K562 (cell line): ENCODE data around the gene TMCC2. TPM values are rescaled to one million over a fixed set of nuclear protein-coding genes. Genes with fewer than 3 reads are reported as not detected.

Source experiments
- BACH1 ChIP-seq: fragments of 200-800 bp; sonication (Bioruptor generic); IDR thresholded peaks from 2 replicates; pipeline ENCODE4 v1.6.1; 2016; ENCODE audit warnings: missing genetic modification characterization, missing compliant biosample characterization
- BDP1 ChIP-seq: IDR thresholded peaks from 3 replicates; pipeline ENCODE4 v1.6.1; 2011; ENCODE audit not compliant: insufficient read length, insufficient read depth
- C11orf30 ChIP-seq: fragments of 450-650 bp; IDR thresholded peaks from 2 replicates; pipeline ENCODE4 v1.6.1; 2016; ENCODE audit warnings: low read depth, mild to moderate bottlenecking
- CXXC5 ChIP-seq: fragments of 250-450 bp; sonication (Bioruptor Pico); IDR thresholded peaks from 2 replicates; pipeline ENCODE4 v1.8.0; 2022; ENCODE audit warnings: inconsistent platforms, mild to moderate bottlenecking, moderate library complexity
- FOXM1 ChIP-seq, 2 experiments: fragments of 450-650 bp in 1 of 2; sonication (generic) in 1 of 2; formaldehyde crosslinking in 1 of 2; IDR thresholded peaks; 2 replicates each; pipeline versions ENCODE4 v1.6.1 to v1.9.0; 2017 to 2022; ENCODE audit warnings: low read depth in 2 of 2, mild to moderate bottlenecking in 2 of 2, missing genetic modification reagents in 1 of 2, moderate library complexity in 1 of 2
- GABPB1 ChIP-seq: sonication (generic); formaldehyde crosslinking; IDR thresholded peaks from 2 replicates; pipeline ENCODE4 v1.8.0; 2022; ENCODE audit warnings: mild to moderate bottlenecking, missing genetic modification reagents
- GATA2 ChIP-seq: sonication (generic); formaldehyde crosslinking; IDR thresholded peaks from 2 replicates; pipeline ENCODE4 v1.4.0; 2020; ENCODE audit warnings: mild to moderate bottlenecking, missing genetic modification reagents
- HDAC2 ChIP-seq: fragments of 450-650 bp; IDR thresholded peaks from 2 replicates; pipeline ENCODE4 v1.6.1; 2016; ENCODE audit warnings: mild to moderate bottlenecking
- HMG20A ChIP-seq: fragments of 450-650 bp; formaldehyde crosslinking; conservative IDR thresholded peaks from 2 replicates; pipeline ENCODE4 v1.4.0; 2020; ENCODE audit warnings: mild to moderate bottlenecking, mixed read lengths
- HNRNPL ChIP-seq: fragments of 200-400 bp; formaldehyde crosslinking; IDR thresholded peaks from 2 replicates; pipeline ENCODE4 v1.6.1; 2017; ENCODE audit warnings: low read depth, mild to moderate bottlenecking, low read length
- HNRNPUL1 ChIP-seq: fragments of 200-400 bp; formaldehyde crosslinking; IDR thresholded peaks from 2 replicates; pipeline ENCODE4 v1.6.1; 2017; ENCODE audit warnings: low read length
- JUND ChIP-seq, 2 experiments: IDR thresholded peaks; 2 replicates in 1 of 2; 3 replicates in 1 of 2; pipeline ENCODE4 v1.6.1; 2011; ENCODE audit warnings: borderline replicate concordance in 2 of 2, low read depth in 2 of 2, low read length in 2 of 2, improper control_type of control experiment in 1 of 2, missing biosample characterization in 1 of 2, missing genetic modification characterization in 1 of 2, missing genetic modification reagents in 1 of 2
- MBD2 ChIP-seq: sonication (generic); IDR thresholded peaks from 2 replicates; pipeline ENCODE4 v1.6.1; 2016; ENCODE audit warnings: low read depth, borderline replicate concordance
- MTA1 ChIP-seq: fragments of 450-650 bp; IDR thresholded peaks from 2 replicates; pipeline ENCODE4 v1.6.1; 2017; ENCODE audit warnings: borderline replicate concordance
- NFE2 ChIP-seq: IDR thresholded peaks from 2 replicates; pipeline ENCODE4 v1.6.1; 2014; ENCODE audit warnings: antibody characterized with exemption, low read depth
- NFRKB ChIP-seq: fragments of 450-650 bp; IDR thresholded peaks from 2 replicates; pipeline ENCODE4 v1.6.1; 2016; ENCODE audit warnings: low read depth
- NR1H2 ChIP-seq: sonication (generic); formaldehyde crosslinking; IDR thresholded peaks from 2 replicates; pipeline ENCODE4 v1.4.0; 2020; ENCODE audit warnings: mild to moderate bottlenecking, missing genetic modification reagents
- NR2F6 ChIP-seq: fragments of 450-650 bp; formaldehyde crosslinking; IDR thresholded peaks from 2 replicates; pipeline ENCODE4 v1.4.0; 2020; ENCODE audit warnings: mild to moderate bottlenecking
- RBFOX2 ChIP-seq: fragments of 200-400 bp; formaldehyde crosslinking; IDR thresholded peaks from 2 replicates; pipeline ENCODE4 v1.6.1; 2017; ENCODE audit warnings: low read depth, mild to moderate bottlenecking, low read length, moderate library complexity
- RBM34 ChIP-seq: fragments of 200-400 bp; formaldehyde crosslinking; IDR thresholded peaks from 2 replicates; pipeline ENCODE4 v1.6.1; 2018; ENCODE audit warnings: low read length, borderline replicate concordance; ENCODE audit not compliant: insufficient read depth
- ZNF232 ChIP-seq: sonication (generic); formaldehyde crosslinking; IDR thresholded peaks from 2 replicates; pipeline ENCODE4 v1.8.0; 2022; ENCODE audit warnings: mild to moderate bottlenecking, missing genetic modification reagents
- ZNF408 ChIP-seq: fragments of 250-450 bp; sonication (Bioruptor Pico); IDR thresholded peaks from 2 replicates; pipeline ENCODE4 v1.4.0; 2020; ENCODE audit warnings: low read depth, mild to moderate bottlenecking, moderate library complexity
- ZNF561 ChIP-seq: fragments of 450-650 bp; formaldehyde crosslinking; conservative IDR thresholded peaks from 2 replicates; pipeline ENCODE4 v1.4.0; 2020; ENCODE audit warnings: mild to moderate bottlenecking, moderate library complexity
- ZNF583 ChIP-seq: fragments of 250-450 bp; sonication (Bioruptor Pico); IDR thresholded peaks from 2 replicates; pipeline ENCODE4 v1.4.0; 2020
- ZNF77 ChIP-seq: fragments of 250-450 bp; sonication (Bioruptor Pico); IDR thresholded peaks from 2 replicates; pipeline ENCODE4 v1.5.0; 2020
- polyA plus RNA-seq, 8 experiments: library from polyadenylated mRNA; depleted of rRNA in 4 of 8; stranded (reverse) in 5 of 8; unstranded in 3 of 8; fragments of >200 nt; fragmentation: Nextera tagmentation in 2 of 8; fragmentation: Illumina TruSeq in 1 of 8; extraction: Ambion mirVana in 2 of 8; extraction: Trizol in 1 of 8; gene quantifications; 2 replicates each; pipeline versions ENCODE4 v1.2.1 to v1.2.3, GENCODE V29; 2011 to 2014; ENCODE audit warnings: inconsistent platforms in 1 of 8, missing spikeins in 1 of 8
- total RNA-seq, 7 experiments: library from RNA; depleted of rRNA in 6 of 7; stranded (reverse); fragments of >200 nt in 6 of 7; fragmentation: Illumina TruSeq in 2 of 7; extraction: Trizol in 2 of 7; gene quantifications; 2 replicates each; pipeline versions ENCODE4 v1.2.1 to v1.2.3, GENCODE V29; 2011 to 2021; ENCODE audit warnings: low replicate concordance in 1 of 7
- TF ChIP-seq, protein P1 (sequence below): sonication (generic); formaldehyde crosslinking; IDR thresholded peaks from 2 replicates; pipeline ENCODE4 v1.9.0; 2022; ENCODE audit warnings: mild to moderate bottlenecking, missing genetic modification reagents
- TF ChIP-seq, protein P2 (sequence below): fragments of 250-450 bp; sonication (Bioruptor Pico); IDR thresholded peaks from 2 replicates; pipeline ENCODE4 v1.9.0; 2021; ENCODE audit warnings: mild to moderate bottlenecking
- TF ChIP-seq, protein P3 (sequence below): fragments of 250-450 bp; sonication (Bioruptor Pico); IDR thresholded peaks from 2 replicates; pipeline ENCODE4 v1.8.0; 2022; ENCODE audit warnings: inconsistent platforms, mild to moderate bottlenecking, moderate library complexity, borderline replicate concordance
- TF ChIP-seq, protein P4 (sequence below): fragments of 450-650 bp; IDR thresholded peaks from 2 replicates; pipeline ENCODE4 v1.6.1; 2016

TMCC2 gene
- total and polyA plus RNA-seq, 9 of the 15 experiments (the other 6 are each of a cell fraction or from before 2014, with no cell fraction given) = 0.06 to 1.8 (median 0.98) TPM

DNA sequence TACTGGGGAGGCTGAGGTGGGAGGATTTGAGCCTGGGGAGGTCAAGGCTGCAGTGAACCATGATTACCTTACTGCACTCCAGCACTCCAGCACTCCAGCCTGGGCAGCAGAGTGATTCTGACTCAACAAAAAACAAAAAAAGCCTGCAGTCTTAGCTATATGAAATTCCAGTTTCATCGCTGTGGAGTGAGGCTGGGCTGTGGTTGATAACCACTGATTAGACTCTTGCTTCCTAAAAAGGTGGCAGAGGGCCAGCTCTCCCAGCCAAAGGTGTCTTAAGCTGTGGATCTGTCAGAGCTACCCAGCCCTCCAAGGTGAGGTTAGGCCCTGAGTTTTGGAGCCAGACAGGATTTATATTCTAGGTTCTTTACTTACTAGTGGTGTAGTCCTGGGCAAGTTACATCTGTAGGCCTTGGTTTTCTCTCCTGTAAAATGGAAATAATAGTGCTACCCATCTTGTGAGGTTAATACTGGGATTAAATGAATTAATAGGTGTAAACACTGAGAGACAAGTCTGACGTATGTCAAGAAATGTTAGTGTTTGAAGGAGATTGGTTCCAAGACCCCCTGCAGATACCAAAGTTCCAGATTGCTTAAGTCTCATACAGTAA lies 35.9 kb downstream of the TMCC2 start (continued):
- TF ChIP-seq ZNF561 (CRISPR knock-in tag) = no peak
- no peak for TF ChIP-seq ZNF408 (CRISPR knock-in tag)
- no peak for TF ChIP-seq MBD2
- peak; percentile 15; the same call in 1 of the 2 replicates for TF ChIP-seq FOXM1 (IDR thresholded peaks at IDR 0.05; ENCODE audit: low read depth)
- no peak for TF ChIP-seq FOXM1 (CRISPR knock-in tag; IDR thresholded peaks at IDR 0.05; ENCODE audit: low read depth)
- no peak for TF ChIP-seq ZNF77 (CRISPR knock-in tag)
- TF ChIP-seq NR1H2 (CRISPR knock-in tag) = no peak
- no peak for TF ChIP-seq ZNF232
- TF ChIP-seq, protein P1, sequence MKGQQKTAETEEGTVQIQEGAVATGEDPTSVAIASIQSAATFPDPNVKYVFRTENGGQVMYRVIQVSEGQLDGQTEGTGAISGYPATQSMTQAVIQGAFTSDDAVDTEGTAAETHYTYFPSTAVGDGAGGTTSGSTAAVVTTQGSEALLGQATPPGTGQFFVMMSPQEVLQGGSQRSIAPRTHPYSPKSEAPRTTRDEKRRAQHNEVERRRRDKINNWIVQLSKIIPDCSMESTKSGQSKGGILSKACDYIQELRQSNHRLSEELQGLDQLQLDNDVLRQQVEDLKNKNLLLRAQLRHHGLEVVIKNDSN (CRISPR knock-in tag) = no peak
- TF ChIP-seq MTA1 = no peak
- TF ChIP-seq RBFOX2 = no peak
- TF ChIP-seq, protein P2, sequence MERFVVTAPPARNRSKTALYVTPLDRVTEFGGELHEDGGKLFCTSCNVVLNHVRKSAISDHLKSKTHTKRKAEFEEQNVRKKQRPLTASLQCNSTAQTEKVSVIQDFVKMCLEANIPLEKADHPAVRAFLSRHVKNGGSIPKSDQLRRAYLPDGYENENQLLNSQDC (CRISPR knock-in tag) = no peak
- no peak for TF ChIP-seq GABPB1 (CRISPR knock-in tag)
- TF ChIP-seq BACH1 (tag) = no peak
- no peak for TF ChIP-seq HNRNPUL1
- no peak for TF ChIP-seq BDP1
- TF ChIP-seq JUND (IDR thresholded peaks at IDR 0.05; ENCODE audit: borderline replicate concordance, low read depth, low read length) = peak; percentile 55; the same call in 1 of the 2 replicates
- TF ChIP-seq JUND (tag; IDR thresholded peaks at IDR 0.05; ENCODE audit: borderline replicate concordance, low read depth, low read length) = peak; percentile 51; the same call in 1 of the 3 replicates
- TF ChIP-seq CXXC5 = no peak
- no peak for TF ChIP-seq ZNF583 (CRISPR knock-in tag)
- TF ChIP-seq RBM34 = no peak
- TF ChIP-seq HDAC2 = no peak; the same call in 1 of the 2 replicates
- peak; percentile 30; the same call in 1 of the 2 replicates for TF ChIP-seq GATA2
- no peak for TF ChIP-seq HNRNPL
- TF ChIP-seq, protein P3, sequence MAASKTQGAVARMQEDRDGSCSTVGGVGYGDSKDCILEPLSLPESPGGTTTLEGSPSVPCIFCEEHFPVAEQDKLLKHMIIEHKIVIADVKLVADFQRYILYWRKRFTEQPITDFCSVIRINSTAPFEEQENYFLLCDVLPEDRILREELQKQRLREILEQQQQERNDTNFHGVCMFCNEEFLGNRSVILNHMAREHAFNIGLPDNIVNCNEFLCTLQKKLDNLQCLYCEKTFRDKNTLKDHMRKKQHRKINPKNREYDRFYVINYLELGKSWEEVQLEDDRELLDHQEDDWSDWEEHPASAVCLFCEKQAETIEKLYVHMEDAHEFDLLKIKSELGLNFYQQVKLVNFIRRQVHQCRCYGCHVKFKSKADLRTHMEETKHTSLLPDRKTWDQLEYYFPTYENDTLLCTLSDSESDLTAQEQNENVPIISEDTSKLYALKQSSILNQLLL (CRISPR knock-in tag) = no peak
- TF ChIP-seq NFE2 = peak; percentile 77
- TF ChIP-seq, protein P4, sequence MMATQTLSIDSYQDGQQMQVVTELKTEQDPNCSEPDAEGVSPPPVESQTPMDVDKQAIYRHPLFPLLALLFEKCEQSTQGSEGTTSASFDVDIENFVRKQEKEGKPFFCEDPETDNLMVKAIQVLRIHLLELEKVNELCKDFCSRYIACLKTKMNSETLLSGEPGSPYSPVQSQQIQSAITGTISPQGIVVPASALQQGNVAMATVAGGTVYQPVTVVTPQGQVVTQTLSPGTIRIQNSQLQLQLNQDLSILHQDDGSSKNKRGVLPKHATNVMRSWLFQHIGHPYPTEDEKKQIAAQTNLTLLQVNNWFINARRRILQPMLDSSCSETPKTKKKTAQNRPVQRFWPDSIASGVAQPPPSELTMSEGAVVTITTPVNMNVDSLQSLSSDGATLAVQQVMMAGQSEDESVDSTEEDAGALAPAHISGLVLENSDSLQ = no peak
- peak; percentile 83 for TF ChIP-seq C11orf30
- no peak for TF ChIP-seq HMG20A (CRISPR knock-in tag)
- no peak for TF ChIP-seq NFRKB
- TF ChIP-seq NR2F6 = no peak
